ENCODE results near the gene FAM24A.
"Not testable (repeated sequence)": the region's sequence is repeated elsewhere in the genome, so short reads cannot be mapped to it uniquely, and the experiment has no call there.

FAM24A gene

GRCh38 chr10:122882766-122883165, 27.6 kb upstream of the FAM24A start:
- Mint-ChIP-seq H3K36me3 (peaks cover 13% of the 10 kb centered on the region), H3K27ac (no peak overlapping the region), H3K9me3 (no peaks in the 10 kb centered on the region), H3K27me3 (peaks cover 5% of the 10 kb centered on the region), H3K4me3 (no peak overlapping the region), H3K4me1 (peaks cover 28% of the 10 kb centered on the region)
- no peak for DNase-seq
- CTCF ChIA-PET, result no interaction called here

GRCh38 chr10:122884166-122884565, 26.2 kb upstream of the FAM24A start:
- DNase-seq, result no peak
- Mint-ChIP-seq H3K9me3 (no peaks in the 10 kb centered on the region), H3K27me3 (peaks cover 5% of the 10 kb centered on the region), H3K27ac (no peak overlapping the region), H3K36me3 (peaks cover 9% of the 10 kb centered on the region), H3K4me3 (no peak overlapping the region), H3K4me1 (peaks cover 16% of the 10 kb centered on the region)
- CTCF ChIA-PET, result no interaction called here

GRCh38 chr10:122894261-122894944, 16.0 kb upstream of the FAM24A start:
- Mint-ChIP-seq H3K9me3 (no peaks in the 10 kb centered on the region), H3K4me3 (no peak overlapping the region), H3K27me3 (no peaks in the 10 kb centered on the region), H3K27ac (no peak overlapping the region), H3K36me3 (peaks cover 3% of the 10 kb centered on the region), H3K4me1 (peaks cover 5% of the 10 kb centered on the region)
- no peak for DNase-seq
- CTCF ChIA-PET, result no interaction called here

GRCh38 chr10:122903861-122904260, 6.5 kb upstream of the FAM24A start:
- DNase-seq, CTCF ChIA-PET, H3K4me1 Mint-ChIP-seq, H3K9me3 Mint-ChIP-seq, H3K27ac Mint-ChIP-seq, H3K4me3 Mint-ChIP-seq, H3K36me3 Mint-ChIP-seq: not testable (repeated sequence)
- H3K27me3 Mint-ChIP-seq, result peaks cover 14% of the 10 kb centered on the region

GRCh38 chr10:122911889-122912484, 1.6 kb downstream of the FAM24A start:
- Mint-ChIP-seq H3K4me3 (no peak overlapping the region), H3K27ac (no peak overlapping the region), H3K9me3 (peaks cover 3% of the 10 kb centered on the region), H3K36me3 (no peaks in the 10 kb centered on the region), H3K27me3 (peaks cover 4% of the 10 kb centered on the region), H3K4me1 (no peaks in the 10 kb centered on the region)
- CTCF ChIA-PET, result no interaction called here
- peak; percentile 82 for DNase-seq

- Mint-ChIP-seq H3K27me3 (peaks cover 4% of the 10 kb centered on the region), H3K27ac (no peak overlapping the region), H3K4me1 (no peaks in the 10 kb centered on the region), H3K9me3 (peaks cover 3% of the 10 kb centered on the region), H3K4me3 (no peak overlapping the region), H3K36me3 (no peaks in the 10 kb centered on the region)
- CTCF ChIA-PET, result no interaction called here
- DNase-seq, result no peak
Measured at GRCh38 chr10:122915700-122916099, 5.3 kb downstream of the FAM24A start.

GRCh38 chr10:122930140-122930539, 19.7 kb downstream of the FAM24A start:
- Mint-ChIP-seq H3K27me3 (no peaks in the 10 kb centered on the region), H3K36me3 (peaks cover 18% of the 10 kb centered on the region), H3K27ac (no peak overlapping the region), H3K4me3 (no peak overlapping the region), H3K4me1 (no peaks in the 10 kb centered on the region), H3K9me3 (no peaks in the 10 kb centered on the region)
- CTCF ChIA-PET, result no interaction called here
- no peak for DNase-seq

GRCh38 chr10:122931088-122931906, 20.9 kb downstream of the FAM24A start:
- H3K4me3 Mint-ChIP-seq, result no peak overlapping the region
- no peaks in the 10 kb centered on the region for H3K4me1 Mint-ChIP-seq
- DNase-seq, result no peak
- H3K27ac Mint-ChIP-seq, result no peak overlapping the region
- peaks cover 25% of the 10 kb centered on the region for H3K36me3 Mint-ChIP-seq
- no peaks in the 10 kb centered on the region for H3K27me3 Mint-ChIP-seq
- no peaks in the 10 kb centered on the region for H3K9me3 Mint-ChIP-seq
- CTCF ChIA-PET, result no interaction called here

GRCh38 chr10:122939133-122939855, 28.9 kb downstream of the FAM24A start:
- Mint-ChIP-seq H3K4me3 (no peak overlapping the region), H3K4me1 (no peaks in the 10 kb centered on the region), H3K27me3 (no peaks in the 10 kb centered on the region), H3K9me3 (no peaks in the 10 kb centered on the region), H3K27ac (no peak overlapping the region), H3K36me3 (peaks cover 41% of the 10 kb centered on the region)
- CTCF ChIA-PET, result no interaction called here
- DNase-seq, result no peak

GRCh38 chr10:122939856-122940543, 29.6 kb downstream of the FAM24A start:
- H3K27ac Mint-ChIP-seq, result no peak overlapping the region
- H3K9me3 Mint-ChIP-seq, result no peaks in the 10 kb centered on the region
- no peaks in the 10 kb centered on the region for H3K4me1 Mint-ChIP-seq
- CTCF ChIA-PET, result no interaction called here
- no peak overlapping the region for H3K4me3 Mint-ChIP-seq
- no peak for DNase-seq
- H3K36me3 Mint-ChIP-seq, result peaks cover 40% of the 10 kb centered on the region
- H3K27me3 Mint-ChIP-seq, result no peaks in the 10 kb centered on the region

- no peak for DNase-seq
- Mint-ChIP-seq H3K4me1 (peaks cover 33% of the 10 kb centered on the region), H3K9me3 (no peaks in the 10 kb centered on the region), H3K36me3 (peaks cover 49% of the 10 kb centered on the region), H3K4me3 (no peak overlapping the region), H3K27ac (no peak overlapping the region), H3K27me3 (peaks cover 4% of the 10 kb centered on the region)
- CTCF ChIA-PET, result no interaction called here
Measured at GRCh38 chr10:122949296-122949695, 38.9 kb downstream of the FAM24A start.

- DNase-seq, result peak; percentile 98
- Mint-ChIP-seq H3K9me3 (peaks cover 2% of the 10 kb centered on the region), H3K36me3 (peaks cover 26% of the 10 kb centered on the region), H3K4me3 (peak within 1 kb of the TSS; percentile 81), H3K27ac (peak within 1 kb of the TSS; percentile 94), H3K4me1 (peaks cover 43% of the 10 kb centered on the region), H3K27me3 (peaks cover 20% of the 10 kb centered on the region)
- CTCF ChIA-PET, result interaction anchor here (1.0 kb wide), 1 partner anchor 27 kb away, joined by 4 read pairs; no protein-coding TSS in a partner anchor
Measured at GRCh38 chr10:122953902-122954730, 43.7 kb downstream of the FAM24A start, which contains the start of gene C10orf88. Gene C10orf88 (minus strand): TSS chr10:122954227. CDS start chr10:122954178, 49 bp downstream.

- CTCF ChIA-PET, result interaction anchor here (1.6 kb wide), 1 partner anchor 25 kb away, joined by 5 read pairs; the partner anchor contains the start of gene PSTK
- Mint-ChIP-seq H3K9me3 (peaks cover 2% of the 10 kb centered on the region), H3K4me1 (peaks cover 41% of the 10 kb centered on the region), H3K27ac (no peak overlapping the region), H3K27me3 (peaks cover 20% of the 10 kb centered on the region), H3K36me3 (peaks cover 21% of the 10 kb centered on the region), H3K4me3 (no peak overlapping the region)
- DNase-seq, result no peak
Measured at GRCh38 chr10:122954731-122955050, 44.3 kb downstream of the FAM24A start.
